Activated CD8-positive, alpha-beta memory T cell treated with anti-CD3 and anti-CD28 coated beads, Interleukin-2, amount 10 ng/mL, durations not matched to agents 7 days and 5 days (primary cell): ENCODE results near the gene PRKCE. TPM values are rescaled to one million over a fixed set of nuclear protein-coding genes. Genes with fewer than 3 reads are reported as not detected.
A peak's percentile ranks its signal among the peaks of the same experiment; 100 is the strongest.

ENCODE experiments used
- ATAC-seq: fragments of 150-1000 bp; cut with Tn5 transposase; one replicate; pipeline ENCODE4 v1.10.0; 2021; ENCODE audit warnings: moderate library complexity
- CTCF ChIA-PET: fragments of 350-600 bp; sonication (Branson Sonifier 250); formaldehyde crosslinking; loops from one replicate; lab custom pipeline; 2021; ENCODE audit warnings: antibody characterized with exemption; lab: Charles Lee
- DNase-seq: peaks from one replicate; pipeline ENCODE4 v3.0.0-alpha.2; 2020
- H3K27ac Mint-ChIP-seq: one replicate; pipeline ENCODE4 v1.8.0; 2021; ENCODE audit warnings: mild to moderate bottlenecking, mixed read lengths
- H3K27me3 Mint-ChIP-seq: one replicate; pipeline ENCODE4 v1.8.0; 2021; ENCODE audit warnings: mixed read lengths
- H3K36me3 Mint-ChIP-seq: one replicate; pipeline ENCODE4 v1.8.0; 2021; ENCODE audit warnings: mild to moderate bottlenecking, mixed read lengths
- H3K4me1 Mint-ChIP-seq: one replicate; pipeline ENCODE4 v1.8.0; 2021; ENCODE audit warnings: mixed read lengths
- H3K4me3 Mint-ChIP-seq: one replicate; pipeline ENCODE4 v1.8.0; 2021; ENCODE audit warnings: mild to moderate bottlenecking, moderate library complexity, mixed read lengths
- H3K9me3 Mint-ChIP-seq: one replicate; pipeline ENCODE4 v1.8.0; 2022; ENCODE audit warnings: low read depth, mixed read lengths
- total RNA-seq, 2 experiments: library from RNA; stranded (reverse); gene quantifications; one replicate each; pipeline ENCODE4 v1.2.3, GENCODE V29; 2021

Gene PRKCE
- total RNA-seq, 2 experiments from 2014 or later = 16.7 to 39.2 TPM

GRCh38 chr2:46171411-46171953, 520.0 kb downstream of the PRKCE start:
- no peak overlapping the region for H3K27ac Mint-ChIP-seq
- DNase-seq (no peak), ATAC-seq (no peak)
- no peaks in the 10 kb centered on the region for H3K27me3 Mint-ChIP-seq
- H3K4me3 Mint-ChIP-seq = no peak overlapping the region
- H3K36me3 Mint-ChIP-seq = peaks cover 4% of the 10 kb centered on the region
- H3K4me1 Mint-ChIP-seq = peaks cover 11% of the 10 kb centered on the region
- H3K9me3 Mint-ChIP-seq = no peaks in the 10 kb centered on the region
- CTCF ChIA-PET = interaction anchor here (1.3 kb wide), 1 partner anchor 195 kb away, joined by 4 read pairs; no protein-coding TSS in a partner anchor

- Mint-ChIP-seq H3K36me3 (peaks cover 6% of the 10 kb centered on the region), H3K27ac (no peak overlapping the region), H3K4me3 (no peak overlapping the region), H3K27me3 (no peaks in the 10 kb centered on the region), H3K9me3 (no peaks in the 10 kb centered on the region), H3K4me1 (peaks cover 16% of the 10 kb centered on the region)
- CTCF ChIA-PET = no interaction called here
- no peak for ATAC-seq
- DNase-seq = no peak
Observed at GRCh38 chr2:46171996-46172546, 520.6 kb downstream of the PRKCE start.

GRCh38 chr2:46173030-46173429, 521.6 kb downstream of the PRKCE start:
- DNase-seq = no peak
- Mint-ChIP-seq H3K27ac (no peak overlapping the region), H3K4me3 (no peak overlapping the region), H3K4me1 (peaks cover 23% of the 10 kb centered on the region), H3K27me3 (no peaks in the 10 kb centered on the region), H3K9me3 (no peaks in the 10 kb centered on the region), H3K36me3 (peaks cover 9% of the 10 kb centered on the region)
- ATAC-seq = no peak
- CTCF ChIA-PET = interaction anchor here (1.0 kb wide), 1 partner anchor 94 kb away, joined by 3 read pairs; no protein-coding TSS in a partner anchor

GRCh38 chr2:46173636-46174250, 522.3 kb downstream of the PRKCE start:
- no peaks in the 10 kb centered on the region for H3K9me3 Mint-ChIP-seq
- no peak for DNase-seq
- no peak for ATAC-seq
- CTCF ChIA-PET = interaction anchor here (1.0 kb wide), 1 partner anchor 95 kb away, joined by 3 read pairs; no protein-coding TSS in a partner anchor
- peaks cover 11% of the 10 kb centered on the region for H3K36me3 Mint-ChIP-seq
- H3K27ac Mint-ChIP-seq = no peak overlapping the region
- H3K4me3 Mint-ChIP-seq = no peak overlapping the region
- peaks cover 28% of the 10 kb centered on the region for H3K4me1 Mint-ChIP-seq
- no peaks in the 10 kb centered on the region for H3K27me3 Mint-ChIP-seq

GRCh38 chr2:46174345-46175170, 523.1 kb downstream of the PRKCE start:
- ATAC-seq = no peak

GRCh38 chr2:46175419-46175818, 523.9 kb downstream of the PRKCE start:
- H3K4me1 Mint-ChIP-seq = peaks cover 42% of the 10 kb centered on the region
- no peaks in the 10 kb centered on the region for H3K27me3 Mint-ChIP-seq
- CTCF ChIA-PET = interaction anchor here (1.4 kb wide), 1 partner anchor 113 kb away, joined by 4 read pairs; no protein-coding TSS in a partner anchor
- DNase-seq (no peak), ATAC-seq (no peak)
- H3K27ac Mint-ChIP-seq = no peak overlapping the region
- H3K4me3 Mint-ChIP-seq = no peak overlapping the region
- H3K9me3 Mint-ChIP-seq = no peaks in the 10 kb centered on the region
- peaks cover 11% of the 10 kb centered on the region for H3K36me3 Mint-ChIP-seq

More at GRCh38 chr2:46174345-46175170, 523.1 kb downstream of the PRKCE start:
- DNase-seq = no peak
- Mint-ChIP-seq H3K27me3 (no peaks in the 10 kb centered on the region), H3K4me1 (peaks cover 36% of the 10 kb centered on the region), H3K9me3 (no peaks in the 10 kb centered on the region), H3K4me3 (no peak overlapping the region), H3K27ac (no peak overlapping the region), H3K36me3 (peaks cover 11% of the 10 kb centered on the region)
- CTCF ChIA-PET = no interaction called here

- no peak for DNase-seq
- CTCF ChIA-PET = interaction anchor here (0.6 to 1.1 kb wide), 3 partner anchors 9 to 219 kb away, joined by 3 read pairs; no protein-coding TSS in a partner anchor
- Mint-ChIP-seq H3K4me1 (peaks cover 42% of the 10 kb centered on the region), H3K4me3 (no peak overlapping the region), H3K9me3 (no peaks in the 10 kb centered on the region), H3K36me3 (peaks cover 11% of the 10 kb centered on the region), H3K27me3 (no peaks in the 10 kb centered on the region), H3K27ac (peak overlapping the region; percentile 67)
- ATAC-seq = peak; percentile 12
Observed at GRCh38 chr2:46177461-46178089, 526.1 kb downstream of the PRKCE start.

GRCh38 chr2:46179037-46179621, 527.7 kb downstream of the PRKCE start:
- DNase-seq (peak; percentile 87), ATAC-seq (peak; percentile 98)
- H3K36me3 Mint-ChIP-seq = peaks cover 11% of the 10 kb centered on the region
- H3K9me3 Mint-ChIP-seq = no peaks in the 10 kb centered on the region
- no peaks in the 10 kb centered on the region for H3K27me3 Mint-ChIP-seq
- peaks cover 42% of the 10 kb centered on the region for H3K4me1 Mint-ChIP-seq
- no peak overlapping the region for H3K4me3 Mint-ChIP-seq
- CTCF ChIA-PET = interaction anchor here (1.0 to 1.2 kb wide), 3 partner anchors 9 to 187 kb away, joined by 3 to 4 read pairs (median 3); no protein-coding TSS in a partner anchor
- H3K27ac Mint-ChIP-seq = peak overlapping the region; percentile 77

- CTCF ChIA-PET = no interaction called here
- peaks cover 11% of the 10 kb centered on the region for H3K36me3 Mint-ChIP-seq
- DNase-seq = no peak
- H3K4me3 Mint-ChIP-seq = no peak overlapping the region
- H3K27me3 Mint-ChIP-seq = no peaks in the 10 kb centered on the region
- no peak for ATAC-seq
- H3K27ac Mint-ChIP-seq = no peak overlapping the region
- H3K4me1 Mint-ChIP-seq = peaks cover 36% of the 10 kb centered on the region
- no peaks in the 10 kb centered on the region for H3K9me3 Mint-ChIP-seq
Observed at GRCh38 chr2:46180189-46180588, 528.7 kb downstream of the PRKCE start.

- CTCF ChIA-PET = interaction anchor here (0.6 kb wide), 2 partner anchors 77 to 597 kb away, joined by 3 read pairs; no protein-coding TSS in a partner anchor
- H3K27me3 Mint-ChIP-seq = no peaks in the 10 kb centered on the region
- H3K36me3 Mint-ChIP-seq = peaks cover 10% of the 10 kb centered on the region
- H3K9me3 Mint-ChIP-seq = no peaks in the 10 kb centered on the region
- DNase-seq = no peak
- peaks cover 35% of the 10 kb centered on the region for H3K4me1 Mint-ChIP-seq
- no peak for ATAC-seq
- H3K27ac Mint-ChIP-seq = no peak overlapping the region
- H3K4me3 Mint-ChIP-seq = no peak overlapping the region
Observed at GRCh38 chr2:46181306-46181705, 529.8 kb downstream of the PRKCE start.

GRCh38 chr2:46181789-46182530, 530.5 kb downstream of the PRKCE start:
- no peak for ATAC-seq
- H3K9me3 Mint-ChIP-seq = no peaks in the 10 kb centered on the region
- CTCF ChIA-PET = interaction anchor here (0.6 kb wide), 2 partner anchors 78 to 597 kb away, joined by 3 read pairs; no protein-coding TSS in a partner anchor

GRCh38 chr2:46183426-46183825, 532.0 kb downstream of the PRKCE start:
- H3K36me3 Mint-ChIP-seq = peaks cover 7% of the 10 kb centered on the region
- H3K4me1 Mint-ChIP-seq = peaks cover 32% of the 10 kb centered on the region
- no peaks in the 10 kb centered on the region for H3K9me3 Mint-ChIP-seq
- CTCF ChIA-PET = no interaction called here
- ATAC-seq (no peak), DNase-seq (no peak)
- no peak overlapping the region for H3K4me3 Mint-ChIP-seq
- no peak overlapping the region for H3K27ac Mint-ChIP-seq
- H3K27me3 Mint-ChIP-seq = no peaks in the 10 kb centered on the region

More at GRCh38 chr2:46181789-46182530, 530.5 kb downstream of the PRKCE start:
- Mint-ChIP-seq H3K27ac (no peak overlapping the region), H3K27me3 (no peaks in the 10 kb centered on the region), H3K4me1 (peaks cover 32% of the 10 kb centered on the region), H3K4me3 (no peak overlapping the region), H3K36me3 (peaks cover 8% of the 10 kb centered on the region)
- no peak for DNase-seq
